ENCODE results near the gene CERK.

- no peak for TF ChIP-seq MYC (IDR thresholded peaks at IDR 0.05; ENCODE audit: low read depth, low read length)
- no peak for TF ChIP-seq CTCF (IDR thresholded peaks at IDR 0.05; ENCODE audit: low read depth, low read length)
- TF ChIP-seq POLR2A (IDR thresholded peaks at IDR 0.05; ENCODE audit: extremely low read depth, insufficient read length): no peak
These were observed 34.7 kb downstream of the CERK start for GRCh38 chr22:46703171-46703995.

Measured in NB4 (cell line).